HUES6 (cell line): ENCODE measurements around the gene MYO5A.

Source experiments
- H3K27ac ChIP-seq: 2 replicates; pipeline ENCODE4 v1.7.0; 2013; ENCODE audit warnings: low read depth, mild to moderate bottlenecking, low read length, inconsistent platforms
- H3K27me3 ChIP-seq: 2 replicates; pipeline ENCODE4 v1.6.1; 2013; ENCODE audit warnings: low read length; ENCODE audit not compliant: control insufficient read depth, insufficient read depth
- H3K36me3 ChIP-seq: 2 replicates; pipeline ENCODE4 v1.6.1; 2013; ENCODE audit warnings: low read length; ENCODE audit not compliant: control insufficient read depth, insufficient read depth
- H3K4me1 ChIP-seq: 2 replicates; pipeline ENCODE4 v1.6.1; 2013; ENCODE audit warnings: low read length; ENCODE audit not compliant: control insufficient read depth, insufficient read depth
- H3K4me3 ChIP-seq: 2 replicates; pipeline ENCODE4 v1.5.1; 2013; ENCODE audit warnings: low read depth, low read length
- H3K9ac ChIP-seq: one replicate; pipeline ENCODE4 v1.6.1; 2013; ENCODE audit warnings: mild to moderate bottlenecking, low read length
- H3K9me3 ChIP-seq: 2 replicates; pipeline ENCODE4 v1.6.1; 2013; ENCODE audit warnings: low read depth, low read length; ENCODE audit not compliant: control insufficient read depth, insufficient read depth

Gene MYO5A

DNA sequence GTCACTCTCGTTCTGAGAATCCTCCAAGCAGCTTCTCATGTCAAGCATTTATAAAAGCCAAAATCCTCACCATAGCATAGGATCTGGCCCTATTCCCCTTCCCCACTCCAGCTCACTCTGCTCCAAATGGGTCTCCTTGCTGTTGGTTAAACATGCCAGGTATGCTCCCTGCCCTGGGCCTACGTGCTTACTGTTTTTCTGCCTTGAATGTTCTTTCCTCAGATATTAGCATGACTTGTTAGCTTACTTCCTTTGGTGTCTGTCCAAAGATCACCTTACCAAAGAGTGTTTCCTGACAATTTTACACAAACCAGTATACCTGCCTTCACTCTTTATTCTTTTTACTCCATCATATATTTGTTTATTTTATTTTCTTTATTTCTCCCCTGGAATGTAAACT lies 200.0 kb downstream of the MYO5A start:
- Histone ChIP-seq H3K4me3 (no peak overlapping the region), H3K27ac (no peak overlapping the region), H3K9ac (no peak overlapping the region), H3K9me3 (no peaks in the 10 kb centered on the region), H3K27me3 (no peaks in the 10 kb centered on the region), H3K36me3 (peaks cover 15% of the 10 kb centered on the region; the same call in 1 of the 2 replicates), H3K4me1 (no peaks in the 10 kb centered on the region; the same call in 1 of the 2 replicates)

DNA sequence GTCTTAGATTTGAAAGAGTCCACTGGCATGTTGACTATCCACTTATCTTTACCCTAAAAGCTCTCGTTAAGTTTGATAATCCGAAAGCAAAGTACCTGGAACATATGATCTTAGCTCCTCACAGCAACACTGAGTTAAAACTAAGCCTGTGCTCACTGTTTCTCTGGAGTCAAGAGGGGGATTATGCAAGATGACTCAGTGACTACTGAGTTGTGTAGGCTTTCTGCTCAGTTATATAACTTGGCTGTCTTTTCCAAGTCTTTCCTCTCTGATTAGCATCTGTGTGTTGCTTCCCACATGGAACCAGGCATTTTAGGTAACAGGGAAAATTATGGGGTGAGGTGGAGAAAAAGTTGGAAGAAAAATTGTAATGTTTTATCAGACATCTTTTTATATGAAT lies 201.9 kb downstream of the MYO5A start:
- Histone ChIP-seq H3K9ac (no peak overlapping the region), H3K9me3 (no peaks in the 10 kb centered on the region), H3K4me3 (no peak overlapping the region), H3K27me3 (no peaks in the 10 kb centered on the region), H3K27ac (no peak overlapping the region), H3K36me3 (peaks cover 15% of the 10 kb centered on the region; the same call in 1 of the 2 replicates), H3K4me1 (no peaks in the 10 kb centered on the region; the same call in 1 of the 2 replicates)

DNA sequence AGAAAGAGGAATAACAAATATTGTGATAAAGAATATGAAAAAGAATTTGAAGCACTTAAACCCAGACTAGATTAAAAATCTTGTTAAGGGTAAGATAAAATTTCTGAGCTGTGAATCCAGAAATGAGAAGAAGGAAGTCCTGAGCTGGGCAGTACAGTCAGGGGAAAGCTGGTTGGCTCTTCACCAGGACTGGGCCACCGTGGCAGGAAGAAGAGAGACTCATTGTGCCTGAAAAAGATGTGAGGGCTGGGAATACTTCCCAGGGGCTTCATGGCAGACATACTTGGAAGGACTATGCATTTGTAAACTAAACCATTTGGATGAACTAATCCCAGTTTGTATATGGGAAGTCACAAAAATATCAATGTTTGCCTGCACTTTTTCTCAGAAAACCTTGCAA lies 204.6 kb downstream of the MYO5A start:
- H3K9me3 ChIP-seq = no peaks in the 10 kb centered on the region
- H3K27me3 ChIP-seq = no peaks in the 10 kb centered on the region
- no peak overlapping the region for H3K9ac ChIP-seq
- H3K4me3 ChIP-seq = no peak overlapping the region
- H3K36me3 ChIP-seq = peaks cover 20% of the 10 kb centered on the region
- no peak overlapping the region for H3K27ac ChIP-seq
- no peaks in the 10 kb centered on the region for H3K4me1 ChIP-seq

DNA sequence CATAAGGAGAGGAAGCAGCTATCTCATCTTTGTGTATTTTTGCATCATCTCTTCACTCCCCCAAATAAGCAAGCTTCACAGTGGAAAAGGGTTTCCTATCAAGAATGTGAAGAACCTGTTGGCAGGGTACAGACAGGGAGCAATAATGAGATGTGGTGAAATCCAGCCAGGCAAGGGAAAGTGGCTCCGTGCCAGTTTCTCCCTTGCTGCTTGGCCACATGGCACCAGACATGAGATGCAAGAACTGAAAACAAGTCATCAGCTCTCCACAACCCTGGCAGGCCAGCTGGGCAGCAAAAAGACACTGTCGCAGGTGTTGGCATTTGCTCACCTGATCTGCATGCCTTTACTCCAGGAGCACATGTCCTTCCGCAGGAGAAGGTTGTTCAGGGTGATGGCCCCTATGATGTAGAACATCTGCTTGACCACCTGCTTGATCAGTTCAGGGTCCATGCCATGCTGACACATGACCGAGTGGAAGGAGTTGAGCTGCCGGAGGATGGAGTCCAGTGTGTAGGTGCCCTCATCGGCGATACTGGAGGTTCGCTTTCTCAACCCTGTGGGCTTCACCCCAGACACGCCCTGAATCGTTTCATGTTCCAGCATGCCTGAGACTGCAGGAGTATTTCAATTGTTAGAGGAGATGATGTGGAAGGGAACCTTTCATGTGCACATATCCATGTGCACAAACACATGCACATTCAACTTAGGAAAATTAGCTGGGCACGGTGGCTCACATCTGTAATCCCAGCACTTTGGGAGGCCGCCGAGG lies 209.8 kb downstream of the MYO5A start:
- H3K36me3 ChIP-seq = peaks cover 27% of the 10 kb centered on the region
- no peak overlapping the region for H3K27ac ChIP-seq
- H3K9ac ChIP-seq = no peak overlapping the region
- no peak overlapping the region for H3K4me3 ChIP-seq
- H3K4me1 ChIP-seq = no peaks in the 10 kb centered on the region
- H3K9me3 ChIP-seq = no peaks in the 10 kb centered on the region
- H3K27me3 ChIP-seq = no peaks in the 10 kb centered on the region

DNA sequence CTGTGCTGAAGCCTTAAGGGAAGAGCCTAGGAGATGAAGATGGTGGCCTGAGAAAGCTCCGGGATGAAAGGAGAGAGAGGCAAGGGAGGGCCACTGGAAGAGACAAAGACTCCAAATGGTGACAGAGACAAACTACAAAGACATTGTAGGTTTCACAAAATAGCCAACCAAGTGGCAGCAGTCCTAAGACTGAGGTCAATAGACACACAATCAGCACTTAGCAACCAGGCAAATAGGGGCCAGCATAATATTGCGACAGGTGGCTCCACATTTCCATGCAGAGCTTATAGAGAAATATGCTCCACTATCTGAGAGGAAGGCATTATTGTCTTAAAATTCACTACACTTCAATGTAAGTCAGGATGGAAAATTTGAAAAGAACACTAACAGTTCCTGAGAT lies 211.0 kb downstream of the MYO5A start:
- Histone ChIP-seq H3K27me3 (no peaks in the 10 kb centered on the region), H3K4me1 (no peaks in the 10 kb centered on the region), H3K9ac (no peak overlapping the region), H3K9me3 (no peaks in the 10 kb centered on the region), H3K27ac (no peak overlapping the region), H3K36me3 (peaks cover 27% of the 10 kb centered on the region), H3K4me3 (no peak overlapping the region)

DNA sequence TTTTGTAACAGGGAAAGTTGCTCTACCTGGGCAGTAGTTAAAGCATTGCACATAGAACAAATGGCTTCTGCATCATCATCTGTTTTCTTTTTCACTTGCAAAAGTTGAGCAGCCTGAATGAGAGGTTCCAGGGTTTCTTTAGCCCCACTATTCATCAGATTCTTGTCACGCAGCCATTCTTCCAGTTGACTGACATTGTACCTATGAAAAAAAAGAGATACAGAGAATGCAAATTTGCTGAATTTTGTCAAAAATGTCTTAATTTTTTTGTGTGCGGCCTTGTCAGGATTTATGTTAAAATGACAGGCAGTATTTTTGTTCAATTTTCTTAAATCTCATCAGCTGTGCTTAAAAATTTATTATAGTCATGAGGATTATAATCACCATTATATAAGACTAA lies 211.7 kb downstream of the MYO5A start:
- Histone ChIP-seq H3K9me3 (no peaks in the 10 kb centered on the region), H3K4me1 (no peaks in the 10 kb centered on the region), H3K27me3 (no peaks in the 10 kb centered on the region), H3K27ac (no peak overlapping the region), H3K9ac (no peak overlapping the region), H3K36me3 (peaks cover 27% of the 10 kb centered on the region), H3K4me3 (no peak overlapping the region)

DNA sequence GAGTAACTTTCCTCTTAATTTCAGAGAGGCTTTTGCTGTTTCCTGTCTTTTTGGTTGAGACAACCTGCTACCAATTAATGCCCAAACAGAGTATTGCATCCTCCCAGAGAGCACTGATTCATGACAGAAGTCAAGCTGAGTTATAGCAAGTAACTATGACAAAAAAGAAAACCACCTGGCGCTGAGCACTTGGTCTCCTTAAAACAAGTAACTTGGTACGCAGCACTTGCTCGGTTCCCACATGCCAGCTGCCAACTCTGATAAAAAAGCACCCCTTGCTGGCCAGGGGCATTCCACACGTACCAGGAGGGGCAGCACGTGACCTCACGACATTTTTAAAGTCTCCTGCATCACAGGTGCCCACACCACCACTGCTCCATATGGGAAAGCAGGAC lies 219.5 kb downstream of the MYO5A start:
- no peak overlapping the region for H3K4me3 ChIP-seq

DNA sequence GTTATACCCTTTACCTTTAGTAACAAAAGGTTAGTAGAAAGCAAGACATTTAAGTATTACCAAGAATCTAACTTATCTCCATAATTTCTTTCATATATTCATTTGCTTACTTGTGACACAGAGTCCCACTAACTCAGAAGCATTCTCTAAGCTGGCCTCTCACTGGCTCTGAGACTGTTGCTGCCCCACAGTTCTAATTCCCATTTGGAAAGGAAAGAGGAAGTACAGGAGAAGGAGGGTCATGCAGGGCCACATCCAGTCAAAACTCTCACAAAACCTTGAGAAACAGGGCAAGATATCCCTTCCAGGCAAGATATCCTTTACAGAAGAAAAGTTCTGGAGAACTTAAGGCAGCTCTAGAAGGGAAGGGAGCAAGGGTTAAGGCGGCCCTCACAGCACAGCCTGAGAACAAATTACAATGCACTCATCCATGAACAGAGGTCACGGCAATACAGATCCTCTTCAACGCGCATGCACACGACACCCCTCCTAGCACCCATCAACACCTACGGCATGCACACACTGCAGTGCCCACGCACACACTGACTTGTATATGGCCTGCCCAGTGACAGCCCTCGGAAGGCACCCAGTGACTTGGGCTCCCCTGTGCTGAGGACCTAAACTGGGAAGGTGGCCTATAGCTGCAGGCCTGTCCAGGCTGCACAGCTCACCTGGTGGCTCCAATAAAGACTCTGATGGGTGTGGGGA lies 220.1 kb downstream of the MYO5A start:
- H3K27ac ChIP-seq = no peak overlapping the region
- H3K9ac ChIP-seq = no peak overlapping the region
- no peak overlapping the region for H3K4me3 ChIP-seq
- H3K4me1 ChIP-seq = peaks cover under 1% of the 10 kb centered on the region; the same call in 1 of the 2 replicates
- H3K36me3 ChIP-seq = 0 out of 2 replicates have a peak, but pooled peaks cover 5% of the 10 kb centered on the region
- no peaks in the 10 kb centered on the region for H3K9me3 ChIP-seq
- H3K27me3 ChIP-seq = no peaks in the 10 kb centered on the region

More for the DNA sequence above, 219.5 kb downstream of the MYO5A start:
- no peak overlapping the region for H3K9ac ChIP-seq
- H3K4me1 ChIP-seq = no peaks in the 10 kb centered on the region
- H3K27me3 ChIP-seq = no peaks in the 10 kb centered on the region
- H3K27ac ChIP-seq = no peak overlapping the region
- H3K9me3 ChIP-seq = no peaks in the 10 kb centered on the region
- 0 out of 2 replicates have a peak, but pooled peaks cover 5% of the 10 kb centered on the region for H3K36me3 ChIP-seq

DNA sequence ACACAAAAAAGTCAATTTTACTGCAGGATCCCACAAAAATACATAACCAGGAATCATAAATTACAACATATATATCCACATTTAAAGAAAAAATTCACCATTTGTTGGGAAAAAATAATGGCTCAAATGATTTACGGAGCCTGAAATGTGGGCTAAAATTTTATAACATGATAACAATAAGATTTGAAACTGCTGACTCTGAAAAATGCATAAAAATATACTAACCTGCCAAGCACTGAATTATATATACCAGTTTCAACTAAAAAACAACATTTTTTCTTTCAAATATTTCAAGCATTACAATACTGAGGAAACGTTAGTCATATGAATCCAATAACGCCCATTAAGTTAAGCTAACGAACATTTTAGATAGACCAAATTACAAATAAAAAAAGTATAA lies 220.8 kb downstream of the MYO5A start:
- H3K9ac ChIP-seq = no peak overlapping the region
- no peaks in the 10 kb centered on the region for H3K27me3 ChIP-seq
- H3K4me1 ChIP-seq = peaks cover 8% of the 10 kb centered on the region
- H3K36me3 ChIP-seq = 0 out of 2 replicates have a peak, but pooled peaks cover 5% of the 10 kb centered on the region
- no peak overlapping the region for H3K4me3 ChIP-seq
- H3K9me3 ChIP-seq = no peaks in the 10 kb centered on the region
- H3K27ac ChIP-seq = no peak overlapping the region

DNA sequence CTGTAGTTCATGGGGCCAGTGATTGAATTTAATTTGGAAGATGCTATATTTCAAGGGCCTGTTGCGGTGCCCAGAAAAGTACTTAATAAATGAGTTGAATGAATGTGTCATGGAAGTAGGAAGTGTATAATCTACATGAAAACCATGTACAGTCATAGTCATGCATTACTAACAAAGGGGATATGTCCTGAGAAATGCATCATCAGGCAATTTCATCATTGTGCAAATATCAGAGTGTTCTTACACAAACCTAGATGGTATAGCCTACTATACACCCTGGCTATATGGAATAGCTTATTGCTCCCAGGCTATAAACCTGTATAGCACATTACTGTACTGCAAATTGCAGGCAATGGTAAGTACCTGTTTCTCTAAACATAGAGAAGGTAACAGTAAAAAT lies 222.4 kb downstream of the MYO5A start:
- H3K9me3 ChIP-seq = no peaks in the 10 kb centered on the region
- no peak overlapping the region for H3K27ac ChIP-seq
- H3K9ac ChIP-seq = no peak overlapping the region
- H3K27me3 ChIP-seq = no peaks in the 10 kb centered on the region
- no peak overlapping the region for H3K4me3 ChIP-seq
- peaks cover 10% of the 10 kb centered on the region for H3K4me1 ChIP-seq
- H3K36me3 ChIP-seq = 0 out of 2 replicates have a peak, but pooled peaks cover 5% of the 10 kb centered on the region

DNA sequence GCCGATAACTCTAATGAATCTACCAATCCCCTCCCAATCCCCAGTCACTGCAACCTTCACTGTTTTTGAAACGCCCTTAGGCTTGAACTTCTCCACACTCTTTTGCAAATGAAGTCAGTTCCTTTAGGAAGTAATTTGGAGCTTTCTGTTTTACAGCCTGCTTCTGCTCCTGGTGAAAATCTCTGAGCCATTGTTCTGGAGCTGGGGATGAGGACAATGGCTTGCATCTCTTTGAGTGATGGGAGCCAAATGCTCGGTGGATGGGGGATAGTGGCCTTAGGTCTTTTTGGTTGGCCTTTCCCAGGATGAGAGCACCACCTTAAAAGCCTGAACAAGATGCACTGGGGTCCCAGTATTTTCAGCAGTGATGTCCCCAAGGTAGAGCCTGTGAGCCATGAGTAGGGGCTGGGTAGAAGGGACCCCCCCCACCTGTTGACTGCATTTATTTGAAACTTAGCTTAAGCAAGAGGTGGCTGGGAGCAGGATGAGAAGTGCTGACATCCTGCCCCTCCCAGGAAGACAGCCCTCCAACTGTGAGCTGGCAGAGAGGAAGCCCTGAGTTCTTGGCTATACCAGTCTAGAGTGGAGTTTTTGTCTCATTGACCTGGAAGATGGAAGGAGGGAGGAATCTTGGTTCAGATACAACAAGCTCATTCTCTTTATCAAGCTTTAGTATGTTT lies 225.4 kb downstream of the MYO5A start:
- Histone ChIP-seq H3K9me3 (no peaks in the 10 kb centered on the region), H3K4me1 (peaks cover 10% of the 10 kb centered on the region), H3K27ac (no peak overlapping the region), H3K4me3 (no peak overlapping the region), H3K9ac (no peak overlapping the region), H3K27me3 (no peaks in the 10 kb centered on the region), H3K36me3 (no peaks in the 10 kb centered on the region)
